Fibroblast of mammary gland (primary cell): Measurements from ENCODE around the gene PPP2R5E.

Source experiments
- DNase-seq: peaks from one replicate; pipeline ENCODE4 v3.0.0-alpha.2; 2010; ENCODE audit warnings: low read depth
- H3K4me3 ChIP-seq: 2 replicates; pipeline ENCODE4 v1.5.1; 2011; ENCODE audit warnings: low read depth, mild to moderate bottlenecking, low read length, moderate library complexity; ENCODE audit not compliant: control insufficient read depth
- TF ChIP-seq, protein P1 (sequence below): conservative IDR thresholded peaks from 2 replicates; pipeline ENCODE4 v1.5.1; 2011; ENCODE audit warnings: low read depth, low read length, inconsistent platforms; ENCODE audit not compliant: control insufficient read depth, insufficient read depth

The PPP2R5E gene

GRCh38 chr14:63361790-63362189 is 181.4 kb downstream of the PPP2R5E start:
- TF ChIP-seq, protein P1, sequence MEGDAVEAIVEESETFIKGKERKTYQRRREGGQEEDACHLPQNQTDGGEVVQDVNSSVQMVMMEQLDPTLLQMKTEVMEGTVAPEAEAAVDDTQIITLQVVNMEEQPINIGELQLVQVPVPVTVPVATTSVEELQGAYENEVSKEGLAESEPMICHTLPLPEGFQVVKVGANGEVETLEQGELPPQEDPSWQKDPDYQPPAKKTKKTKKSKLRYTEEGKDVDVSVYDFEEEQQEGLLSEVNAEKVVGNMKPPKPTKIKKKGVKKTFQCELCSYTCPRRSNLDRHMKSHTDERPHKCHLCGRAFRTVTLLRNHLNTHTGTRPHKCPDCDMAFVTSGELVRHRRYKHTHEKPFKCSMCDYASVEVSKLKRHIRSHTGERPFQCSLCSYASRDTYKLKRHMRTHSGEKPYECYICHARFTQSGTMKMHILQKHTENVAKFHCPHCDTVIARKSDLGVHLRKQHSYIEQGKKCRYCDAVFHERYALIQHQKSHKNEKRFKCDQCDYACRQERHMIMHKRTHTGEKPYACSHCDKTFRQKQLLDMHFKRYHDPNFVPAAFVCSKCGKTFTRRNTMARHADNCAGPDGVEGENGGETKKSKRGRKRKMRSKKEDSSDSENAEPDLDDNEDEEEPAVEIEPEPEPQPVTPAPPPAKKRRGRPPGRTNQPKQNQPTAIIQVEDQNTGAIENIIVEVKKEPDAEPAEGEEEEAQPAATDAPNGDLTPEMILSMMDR = no peak
- DNase-seq = no peak
- H3K4me3 ChIP-seq = no peak overlapping the region

GRCh38 chr14:63357841-63358240 is 185.3 kb downstream of the PPP2R5E start:
- no peak for DNase-seq
- TF ChIP-seq, protein P1 = no peak
- H3K4me3 ChIP-seq = no peak overlapping the region

- no peak overlapping the region for H3K4me3 ChIP-seq
- no peak for DNase-seq
- TF ChIP-seq, protein P1 = no peak
These were observed 197.4 kb downstream of the PPP2R5E start for GRCh38 chr14:63345826-63346225.

GRCh38 chr14:63344336-63344735 is 198.8 kb downstream of the PPP2R5E start:
- TF ChIP-seq, protein P1 = no peak
- no peak for DNase-seq
- H3K4me3 ChIP-seq = no peak overlapping the region

DNA sequence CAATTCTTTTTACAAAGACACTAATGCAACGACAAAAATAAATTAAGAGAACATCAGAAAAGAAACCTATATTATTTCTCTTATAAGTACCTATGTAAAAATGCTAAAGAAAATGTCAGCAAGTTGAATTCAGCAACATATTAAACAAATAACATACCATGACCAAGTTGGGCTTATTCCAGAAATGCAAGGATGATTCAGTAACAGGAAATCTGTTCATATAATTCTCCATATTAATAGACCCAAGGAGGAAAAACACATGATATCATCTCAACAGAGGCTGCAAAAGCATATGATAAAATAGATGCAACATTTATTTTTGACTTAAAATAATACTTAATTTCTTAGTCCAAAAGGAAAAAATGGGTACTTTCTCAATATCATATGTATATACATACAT is 199.3 kb downstream of the PPP2R5E start:
- TF ChIP-seq, protein P1 = no peak
- peak; percentile 48 for DNase-seq
- H3K4me3 ChIP-seq = no peak overlapping the region

DNA sequence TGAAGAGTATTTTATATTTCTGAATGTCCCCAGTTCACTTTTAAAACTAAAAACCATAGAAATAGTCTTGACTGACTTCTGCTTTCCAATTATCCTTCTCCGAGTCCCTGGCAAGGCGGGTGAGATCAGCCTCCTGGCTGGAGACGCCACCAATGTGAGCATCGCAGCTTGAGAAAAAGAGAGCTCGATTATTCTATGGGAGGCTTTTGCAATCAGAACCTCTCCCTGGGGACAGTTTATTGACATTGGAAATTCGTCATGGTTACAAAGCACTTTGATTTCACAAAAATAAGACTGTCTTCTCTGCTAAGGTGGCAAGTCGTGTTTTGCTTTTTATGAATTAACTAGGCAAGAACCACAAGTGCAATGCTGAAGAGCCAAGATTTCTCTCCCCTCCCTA is 200.8 kb downstream of the PPP2R5E start:
- no peak overlapping the region for H3K4me3 ChIP-seq
- TF ChIP-seq, protein P1 = no peak
- DNase-seq = peak; percentile 52

GRCh38 chr14:63328787-63329737 is 214.1 kb downstream of the PPP2R5E start:
- DNase-seq = no peak
- H3K4me3 ChIP-seq = no peak overlapping the region
- TF ChIP-seq, protein P1 = no peak
